Panc1 (cell line): ENCODE results near the gene SNRK. TPM values are rescaled to one million over a fixed set of nuclear protein-coding genes. Genes with fewer than 3 reads are reported as not detected.

Experiments
- ATAC-seq: fragments of 200-7000 bp; cut with Tn5 transposase; 2 replicates; pipeline ENCODE4 v1.9.1; 2020; ENCODE audit warnings: mild to moderate bottlenecking, moderate library complexity
- BruUV-seq: library from RNA; stranded (reverse); fragments of 400-500 nt; replicated peaks from 2 replicates; lab custom pipeline; 2021; lab: Mats Ljungman, UMichigan
- CTCF ChIA-PET: fragments of 300-600 bp; sonication (Branson Sonifier 250); formaldehyde crosslinking; loops from one replicate; lab custom pipeline; 2022; ENCODE audit warnings: antibody characterized with exemption; lab: Charles Lee
- POLR2A ChIA-PET: fragments of 300-600 bp; sonication (Branson Sonifier 250); formaldehyde crosslinking; loops from one replicate; lab custom pipeline; 2022; ENCODE audit warnings: antibody characterized with exemption; lab: Charles Lee
- DNase-seq: peaks from one replicate; pipeline ENCODE4 v3.0.0-alpha.2; 2010; ENCODE audit warnings: low read depth, low spot score
- H3K27ac ChIP-seq: 2 replicates; pipeline ENCODE4 v1.5.1; 2011; ENCODE audit warnings: mild to moderate bottlenecking, low read length, inconsistent platforms
- H3K27me3 ChIP-seq: fragments of 200-500 bp; sonication (Bioruptor generic); 2 replicates; pipeline ENCODE4 v1.6.0; 2014; ENCODE audit warnings: low read length, inconsistent platforms; ENCODE audit not compliant: control insufficient read depth, insufficient read depth
- H3K36me3 ChIP-seq: fragments of 200-500 bp; sonication (Bioruptor generic); 2 replicates; pipeline ENCODE4 v1.5.1; 2014; ENCODE audit warnings: inconsistent platforms, mild to moderate bottlenecking, low read length, moderate library complexity; ENCODE audit not compliant: control insufficient read depth, insufficient read depth
- H3K4me1 ChIP-seq: 2 replicates; pipeline ENCODE4 v1.5.1; 2011; ENCODE audit warnings: inconsistent platforms, mild to moderate bottlenecking, low read length, moderate library complexity; ENCODE audit not compliant: control insufficient read depth, insufficient read depth
- H3K4me3 ChIP-seq, 2 experiments: 2 replicates each; pipeline ENCODE4 v1.5.1; 2011 to 2012; ENCODE audit warnings: low read depth in 2 of 2, low read length in 2 of 2, mild to moderate bottlenecking in 2 of 2, inconsistent platforms in 1 of 2, moderate library complexity in 1 of 2
- H3K9me3 ChIP-seq: fragments of 200-500 bp; sonication (Bioruptor generic); 2 replicates; pipeline ENCODE4 v1.5.1; 2014; ENCODE audit warnings: low read depth, mild to moderate bottlenecking, inconsistent platforms, low read length, moderate library complexity; ENCODE audit not compliant: control insufficient read depth, insufficient read depth
- CTCF ChIP-seq: fragments of 450-650 bp; IDR thresholded peaks from 2 replicates; pipeline ENCODE4 v1.5.1; 2017; ENCODE audit warnings: mild to moderate bottlenecking
- POLR2AphosphoS5 ChIP-seq: IDR thresholded peaks from 2 replicates; pipeline ENCODE4 v1.6.1; 2012; ENCODE audit warnings: mild to moderate bottlenecking, low read depth, low read length, moderate library complexity
- REST ChIP-seq, 2 experiments: IDR thresholded peaks; 2 replicates each; pipeline ENCODE4 v1.6.1; 2011 to 2012; ENCODE audit warnings: low read depth in 2 of 2, control low read depth in 1 of 2, low read length in 1 of 2, mild to moderate bottlenecking in 1 of 2, moderate library complexity in 1 of 2; ENCODE audit not compliant: insufficient read depth in 1 of 2
- SIN3A ChIP-seq: IDR thresholded peaks from 2 replicates; pipeline ENCODE4 v1.6.1; 2012; ENCODE audit warnings: low read depth, mild to moderate bottlenecking, low read length, moderate library complexity, borderline replicate concordance; ENCODE audit not compliant: insufficient read depth
- TCF7L2 ChIP-seq: IDR thresholded peaks from 2 replicates; pipeline ENCODE4 v1.6.1; 2011; ENCODE audit warnings: mild to moderate bottlenecking, low read depth, low read length, inconsistent platforms
- in situ Hi-C: cut with HindIII; loops from 2 replicates; pipeline ENCODE4 v1.10.0; 2016; ENCODE audit warnings: low sequenced_read_pairs, low pct_unique_long_range_greater_than_20kb
- intact Hi-C: fragments of 100-400 bp; cut with micrococcal nuclease; formaldehyde crosslinking; loops from one replicate; pipeline ENCODE4 v1.10.0; 2022; ENCODE audit not compliant: unreplicated experiment
- total RNA-seq: library from RNA; stranded (reverse); gene quantifications from one replicate; pipeline ENCODE4 v1.2.1, GENCODE V29; 2021; ENCODE audit not compliant: unreplicated experiment

The SNRK gene
- total RNA-seq, 1 experiment from 2014 or later = 11.0 TPM

- in situ Hi-C loops (no loop called here), intact Hi-C loops (no loop called here)
- no peaks in the 10 kb centered on the region for H3K4me1 ChIP-seq
- ATAC-seq = no peak
- H3K27ac ChIP-seq = no peak overlapping the region
- POLR2A ChIA-PET = no interaction called here
- no peak for DNase-seq
- no peaks in the 10 kb centered on the region for H3K9me3 ChIP-seq
- CTCF ChIA-PET = no interaction called here
- no peaks in the 10 kb centered on the region for H3K36me3 ChIP-seq
- no peak for TF ChIP-seq CTCF
- TF ChIP-seq TCF7L2 = no peak
- TF ChIP-seq REST (IDR thresholded peaks at IDR 0.05; ENCODE audit: insufficient read depth in 1 of 2, low read depth in 2 of 2, low read length in 1 of 2) = no peak
- no peak for TF ChIP-seq SIN3A
- TF ChIP-seq POLR2AphosphoS5 = no peak
- H3K4me3 ChIP-seq = no peak overlapping the region
- no TSS peak for BruUV-seq
- no peaks in the 10 kb centered on the region for H3K27me3 ChIP-seq
These were observed 112.7 kb downstream of the SNRK start for GRCh38 chr3:43399034-43399433.

GRCh38 chr3:43400167-43400566 lies 113.8 kb downstream of the SNRK start:
- ChIA-PET CTCF (no interaction called here), POLR2A (no interaction called here)
- no peak overlapping the region for H3K4me3 ChIP-seq
- in situ Hi-C loops (no loop called here), intact Hi-C loops (no loop called here)
- ATAC-seq = no peak
- DNase-seq = no peak
- no peak for TF ChIP-seq REST (IDR thresholded peaks at IDR 0.05; ENCODE audit: insufficient read depth in 1 of 2, low read depth in 2 of 2, low read length in 1 of 2)
- TF ChIP-seq SIN3A = no peak
- TF ChIP-seq TCF7L2 = no peak
- no peak for TF ChIP-seq POLR2AphosphoS5
- TF ChIP-seq CTCF = no peak
- no TSS peak for BruUV-seq
- H3K27me3 ChIP-seq = no peaks in the 10 kb centered on the region
- no peaks in the 10 kb centered on the region for H3K36me3 ChIP-seq
- H3K27ac ChIP-seq = no peak overlapping the region
- H3K9me3 ChIP-seq = no peaks in the 10 kb centered on the region
- H3K4me1 ChIP-seq = no peaks in the 10 kb centered on the region

Other genes with a start within 250 kb of the SNRK start
- 10.1 TPM for gene POMGNT2, start 180.5 kb upstream of the SNRK start, total RNA-seq